GM19043 (cell line): Measurements from ENCODE around the gene CDC42BPA.

ENCODE experiments used
- ATAC-seq: cut with Tn5 transposase; IDR thresholded peaks from one replicate; pipeline ENCODE4 v1.9.1; 2021; ENCODE audit warnings: low read depth; ENCODE audit not compliant: unreplicated experiment

The CDC42BPA gene

DNA sequence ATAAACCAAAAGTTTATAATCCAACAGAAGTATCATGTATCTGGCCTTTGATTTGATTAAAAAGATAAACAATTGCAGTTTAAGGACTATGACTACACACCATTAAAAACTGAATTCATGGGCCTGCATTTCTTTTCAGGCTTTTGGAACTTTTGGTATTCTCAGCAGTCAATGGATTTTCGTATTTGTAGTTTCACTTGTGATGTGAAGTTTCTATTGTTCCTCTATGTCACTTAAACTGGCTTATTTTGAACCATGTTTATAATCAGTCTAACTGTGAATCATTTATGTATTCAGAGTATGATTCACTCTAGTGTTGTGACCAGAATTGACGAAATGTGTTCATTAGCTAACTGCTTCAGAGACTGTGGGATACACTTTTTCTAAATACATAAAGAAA lies 245.3 kb downstream of the CDC42BPA start:
- ATAC-seq = no peak

DNA sequence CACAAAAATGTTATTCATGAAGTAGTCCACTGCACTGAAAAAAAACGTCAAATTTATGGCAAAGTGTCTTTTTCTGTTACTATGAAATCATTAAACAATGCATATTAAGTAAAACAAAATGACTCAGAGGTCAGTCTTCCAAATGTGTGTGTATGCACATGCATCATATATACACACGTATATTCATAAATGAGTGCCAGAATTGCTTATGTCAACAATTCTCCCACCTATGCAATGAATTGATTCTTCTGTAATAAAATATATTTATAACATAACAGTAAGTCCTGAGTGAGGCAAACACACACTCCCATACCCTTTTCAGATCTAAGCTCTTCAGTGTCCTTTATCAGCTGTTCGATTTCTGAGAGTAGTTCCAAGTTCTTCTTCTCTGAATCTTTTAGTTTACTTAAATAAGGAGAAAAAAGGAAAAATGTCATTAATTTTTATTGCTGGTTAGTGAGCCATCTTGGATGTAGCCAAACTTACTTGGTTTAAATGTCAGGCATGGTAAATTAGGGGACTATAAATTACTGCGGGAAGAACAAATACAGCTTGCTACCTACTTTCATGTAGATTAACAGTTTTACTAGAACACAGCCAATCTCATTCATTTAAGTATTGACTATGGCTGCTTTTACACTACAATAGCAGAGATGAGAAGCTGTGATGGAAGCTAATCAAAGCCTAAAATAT lies 246.3 kb downstream of the CDC42BPA start:
- ATAC-seq = no peak

DNA sequence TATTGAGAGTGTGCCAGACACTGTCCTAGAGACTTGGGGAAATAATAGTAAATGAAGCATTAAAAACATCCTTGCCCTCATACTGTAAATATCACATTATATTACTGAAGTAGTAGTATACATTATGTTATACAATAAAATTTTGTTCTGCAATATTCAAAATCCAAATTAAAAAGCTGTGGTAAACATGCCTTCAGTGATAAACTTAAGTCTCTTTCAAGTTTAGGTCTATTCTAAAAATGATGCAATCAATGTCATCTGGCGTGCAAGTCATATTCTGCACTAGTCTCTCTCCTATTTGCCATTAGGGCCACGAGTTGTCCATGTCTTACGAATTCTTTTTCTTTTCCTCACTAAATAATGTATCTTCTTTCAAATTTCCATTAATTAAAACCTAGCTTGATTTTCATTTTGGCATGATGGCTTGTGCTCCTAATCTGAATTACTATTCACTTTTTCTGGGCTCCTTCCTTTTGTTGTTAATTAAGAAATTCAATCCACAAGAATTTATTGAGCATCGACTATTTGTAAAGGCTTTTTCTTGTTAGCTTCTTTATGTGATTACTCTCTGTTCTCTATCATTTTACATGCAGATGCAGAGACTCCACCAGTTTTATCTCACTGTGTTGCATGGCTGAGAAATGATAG lies 247.5 kb downstream of the CDC42BPA start:
- no peak for ATAC-seq

DNA sequence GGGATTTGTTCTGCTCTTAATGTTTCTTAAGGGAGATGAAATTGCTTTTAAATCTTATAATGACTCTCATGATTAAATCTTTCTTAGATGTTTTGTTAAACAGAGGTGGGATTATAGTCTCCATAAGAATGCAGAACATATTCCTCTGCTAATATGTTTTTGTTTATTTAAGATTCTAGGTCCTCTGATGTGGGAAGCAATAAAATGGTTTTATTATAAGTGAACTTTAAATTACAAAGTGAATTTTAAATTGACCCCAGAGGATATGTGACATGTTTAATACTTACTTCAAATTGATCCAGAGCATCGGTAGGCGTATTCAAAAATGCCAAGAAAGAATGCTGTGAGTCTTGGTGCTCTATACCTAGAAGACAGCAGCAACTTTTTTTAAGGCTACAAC lies 248.8 kb downstream of the CDC42BPA start:
- no peak for ATAC-seq

DNA sequence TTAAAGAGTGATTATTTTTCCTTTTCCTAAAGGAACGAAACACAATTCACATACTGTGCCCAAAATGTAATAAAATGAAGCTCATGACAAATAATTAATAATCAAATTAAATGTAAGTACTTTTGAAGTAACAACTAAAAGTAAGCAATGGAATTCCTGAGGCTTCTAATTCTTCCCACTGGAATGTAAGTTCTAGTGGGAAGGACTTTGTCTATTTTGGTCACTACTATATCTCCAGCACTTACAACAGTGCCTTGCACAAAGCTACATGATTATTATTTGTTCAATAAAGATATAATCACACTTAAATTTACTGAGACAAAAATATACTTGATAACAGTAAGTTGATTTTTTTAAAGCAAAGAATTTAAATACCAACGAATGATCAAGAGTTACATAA lies 249.4 kb downstream of the CDC42BPA start:
- ATAC-seq = no peak

DNA sequence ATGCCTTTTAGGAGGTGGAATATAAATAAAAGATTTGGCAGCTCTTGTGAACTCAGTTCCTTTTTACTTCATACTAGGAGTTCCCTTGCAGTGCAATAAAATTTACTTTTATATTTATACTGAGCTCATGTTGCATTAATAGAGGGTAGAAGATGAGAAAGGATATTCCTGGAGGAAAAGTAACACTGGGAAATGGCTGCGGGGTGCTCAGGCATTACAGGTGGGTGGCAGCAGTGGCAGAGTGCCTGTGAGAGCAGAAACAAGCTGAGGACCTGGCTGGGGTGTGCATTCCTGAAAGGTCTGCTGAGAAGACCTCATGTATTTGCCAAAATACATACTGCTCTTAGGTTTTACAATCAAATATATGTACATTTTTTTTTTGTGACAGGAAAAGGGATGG lies 251.3 kb downstream of the CDC42BPA start:
- no peak for ATAC-seq

DNA sequence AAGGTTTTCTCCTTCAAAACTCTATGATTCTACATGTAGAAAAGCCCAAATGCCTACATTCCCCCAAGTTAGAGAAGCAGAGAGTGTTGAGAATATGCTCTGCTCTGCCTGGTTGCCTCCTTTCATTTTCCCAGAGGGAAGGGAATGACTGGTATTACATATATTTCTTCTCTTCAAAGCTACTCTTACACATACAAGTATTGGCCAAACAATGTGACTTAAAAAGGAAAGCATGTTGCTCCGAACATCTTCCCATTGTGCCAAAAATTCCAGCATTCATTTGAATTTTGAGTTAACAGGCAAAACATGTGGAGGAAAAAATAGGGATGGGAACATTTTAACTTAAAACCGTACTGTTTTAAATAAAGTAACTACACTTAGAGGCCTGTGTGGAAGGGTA lies 253.0 kb downstream of the CDC42BPA start:
- ATAC-seq = no peak

DNA sequence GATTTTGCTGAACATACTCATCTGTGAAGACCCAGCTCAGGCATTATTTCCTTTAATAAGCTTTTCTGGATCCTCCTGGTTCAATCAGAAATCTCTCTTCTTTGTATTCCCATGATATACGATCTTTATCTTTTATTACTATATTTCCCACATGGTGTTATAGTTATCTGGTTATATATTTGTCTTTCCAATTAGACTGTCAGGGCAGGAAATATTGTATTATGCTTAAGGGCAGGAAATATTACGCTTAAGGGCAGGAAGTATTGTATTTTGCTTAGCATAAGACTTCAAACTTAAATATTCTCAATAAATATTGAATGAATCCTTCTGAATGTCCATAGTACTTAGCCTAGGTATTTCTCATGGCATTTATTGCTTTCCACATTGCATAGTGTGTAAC lies 256.0 kb downstream of the CDC42BPA start:
- ATAC-seq = no peak

DNA sequence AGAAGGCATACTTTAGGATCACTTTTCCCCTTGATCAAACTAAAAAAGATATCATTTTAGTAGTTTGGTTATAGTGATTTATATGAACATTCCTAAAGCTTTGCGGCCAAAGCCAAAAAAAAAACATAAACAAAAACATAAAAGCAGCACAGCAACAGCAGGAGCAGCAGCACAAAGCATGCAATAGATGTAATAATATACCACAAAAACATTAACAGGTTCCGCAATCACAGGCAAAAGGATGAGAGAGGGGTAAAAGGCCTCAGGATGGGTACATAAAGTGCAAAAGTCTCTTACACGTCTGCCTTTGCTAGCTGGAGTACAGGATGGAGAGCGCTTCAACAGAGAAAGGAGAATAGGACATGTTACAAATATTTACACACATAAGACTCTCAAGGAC lies 259.2 kb downstream of the CDC42BPA start:
- ATAC-seq = no peak

DNA sequence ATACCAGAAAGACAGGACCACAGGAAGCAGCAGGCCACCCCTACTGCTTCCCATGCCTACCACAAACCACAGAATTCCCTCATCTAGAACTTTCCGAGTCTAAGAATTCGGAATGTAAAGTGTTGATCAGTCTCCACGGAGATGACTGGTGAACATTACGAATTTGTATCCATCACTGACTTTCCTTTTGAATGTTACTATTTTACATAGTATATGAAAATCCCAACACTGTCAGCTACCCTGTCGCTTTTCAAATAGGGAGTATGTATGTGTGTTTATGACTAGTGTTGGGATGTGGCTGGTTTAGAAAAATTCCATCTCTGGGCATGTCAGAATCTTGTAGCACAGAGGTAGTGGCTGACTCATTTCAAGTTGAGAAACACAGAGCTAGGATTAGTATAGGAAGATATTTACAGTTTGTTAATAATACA lies 260.0 kb downstream of the CDC42BPA start:
- no peak for ATAC-seq

DNA sequence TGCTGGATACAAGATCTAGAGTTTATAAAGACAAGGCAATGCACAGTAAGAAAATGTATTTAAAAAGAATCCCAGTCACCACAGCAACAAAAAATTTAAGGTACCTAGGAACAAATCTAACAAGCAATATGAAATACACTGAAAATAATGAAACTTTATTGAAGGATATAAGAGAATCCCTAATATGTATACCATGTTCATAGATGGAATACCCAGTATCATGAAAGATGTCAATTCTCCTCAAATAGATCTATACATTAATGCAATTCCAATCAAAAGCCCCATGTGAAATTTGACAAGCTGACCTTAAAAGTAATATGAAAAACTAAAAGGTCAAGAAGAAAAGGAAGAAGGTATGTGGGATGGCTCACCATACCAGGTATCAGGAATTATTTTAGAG lies 269.0 kb downstream of the CDC42BPA start:
- no peak for ATAC-seq

DNA sequence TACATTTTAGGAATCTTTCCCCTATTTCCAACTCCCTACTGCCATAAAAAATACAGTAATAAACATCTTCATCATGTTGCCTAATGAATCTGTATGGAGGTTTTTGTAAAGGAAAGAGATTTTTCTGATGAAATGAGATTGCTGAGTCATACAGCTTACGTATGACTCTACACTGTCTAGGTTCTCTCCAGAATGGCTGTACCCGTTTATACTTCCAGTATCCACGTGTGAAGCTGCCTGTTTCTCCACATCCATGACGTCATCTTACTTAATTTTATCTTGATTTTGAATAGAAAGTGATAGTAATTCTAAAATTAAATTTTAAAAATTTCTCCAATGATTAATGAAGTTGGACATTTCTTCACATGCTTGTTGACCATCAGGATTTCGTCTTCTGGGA lies 274.5 kb downstream of the CDC42BPA start:
- ATAC-seq = no peak

DNA sequence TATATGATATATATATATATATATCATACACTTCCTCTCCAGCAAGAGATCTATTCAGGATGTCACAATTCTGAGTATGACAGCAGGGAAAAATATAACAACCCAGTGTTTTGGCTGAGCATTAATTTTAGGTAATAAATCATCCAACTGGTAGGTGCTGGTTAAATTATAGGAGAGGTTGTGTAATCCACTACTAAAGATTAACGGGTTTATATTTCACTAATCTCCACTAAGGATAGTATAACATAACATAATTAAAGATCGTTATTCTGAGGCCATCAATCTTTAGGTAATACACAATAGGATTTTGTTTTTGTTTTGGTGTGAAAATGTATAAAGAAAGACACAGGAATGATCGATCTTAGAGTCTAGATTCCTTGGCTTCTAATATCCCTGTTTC lies 276.0 kb downstream of the CDC42BPA start:
- ATAC-seq = no peak

DNA sequence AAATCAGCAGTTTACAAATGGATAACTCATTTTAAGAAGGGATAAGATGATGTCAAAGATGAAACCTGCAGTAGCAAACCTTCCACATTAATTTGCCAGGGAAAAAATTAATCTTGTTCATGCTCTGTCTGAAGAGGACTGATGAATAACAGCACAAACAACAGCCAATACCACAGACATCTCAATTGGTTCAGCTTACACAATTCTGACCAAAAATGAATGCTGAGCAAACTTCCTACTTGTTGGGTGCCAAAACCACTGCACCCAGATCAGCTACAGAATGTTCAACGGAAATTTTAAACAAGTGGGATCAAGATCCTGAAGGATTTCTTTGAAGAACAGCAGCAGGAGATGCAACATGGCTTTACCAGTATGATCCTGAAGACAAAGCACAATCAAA lies 279.9 kb downstream of the CDC42BPA start:
- no peak for ATAC-seq

DNA sequence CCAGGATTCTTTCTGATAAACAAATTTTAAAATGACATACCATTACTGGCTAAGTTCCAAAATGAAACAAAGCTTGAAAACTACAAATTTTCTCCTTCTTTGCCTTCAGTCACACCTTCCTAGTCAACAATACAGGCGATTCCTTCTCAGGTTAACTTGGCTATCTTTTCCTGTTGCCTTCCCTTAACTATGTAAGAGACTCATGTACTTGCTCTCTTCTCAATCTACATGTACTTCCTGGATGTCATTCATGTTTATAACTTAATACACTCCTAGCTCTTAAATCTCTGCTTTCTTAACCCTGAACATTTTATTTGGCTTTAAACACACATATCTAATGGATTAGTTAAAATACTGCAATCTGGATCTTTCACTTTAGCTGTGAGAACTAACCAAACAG lies 281.2 kb downstream of the CDC42BPA start:
- no peak for ATAC-seq

DNA sequence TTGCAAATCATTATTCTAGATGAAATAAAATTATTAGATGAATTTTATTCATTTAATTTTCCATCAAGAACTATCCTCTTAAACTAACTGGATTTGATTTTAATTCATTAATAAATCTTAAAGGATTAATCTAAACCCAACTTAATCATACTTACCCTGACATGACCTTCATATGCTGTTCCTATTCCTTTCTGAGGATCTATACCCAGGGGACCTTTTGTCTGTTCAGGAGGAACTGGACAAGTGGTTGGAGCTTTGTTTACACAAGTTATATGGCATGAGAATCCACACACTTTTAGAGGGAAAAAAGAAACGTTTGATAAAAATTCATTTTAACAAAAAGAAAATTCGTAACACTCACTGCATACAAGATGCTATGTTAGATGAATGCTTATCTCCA lies 283.0 kb downstream of the CDC42BPA start:
- ATAC-seq = no peak

DNA sequence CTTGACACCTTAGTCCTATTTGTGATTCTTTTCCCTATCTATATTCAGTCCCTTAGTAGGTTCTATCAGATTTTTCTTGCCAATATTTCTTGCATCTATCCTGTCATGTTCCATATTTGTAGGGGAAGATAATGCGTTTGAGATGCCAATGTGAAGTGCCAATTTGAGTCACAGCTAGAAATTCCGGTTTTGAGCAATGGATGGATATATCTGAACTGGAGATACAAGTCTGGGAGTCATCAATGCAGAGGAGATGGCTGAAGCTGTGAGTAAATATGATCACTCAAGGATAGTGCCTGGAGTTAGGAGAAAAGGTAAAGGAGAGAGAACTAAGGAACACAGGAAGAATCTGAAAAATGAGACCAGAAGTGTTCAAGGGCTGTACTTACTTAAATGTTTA lies 284.4 kb downstream of the CDC42BPA start:
- ATAC-seq = no peak

DNA sequence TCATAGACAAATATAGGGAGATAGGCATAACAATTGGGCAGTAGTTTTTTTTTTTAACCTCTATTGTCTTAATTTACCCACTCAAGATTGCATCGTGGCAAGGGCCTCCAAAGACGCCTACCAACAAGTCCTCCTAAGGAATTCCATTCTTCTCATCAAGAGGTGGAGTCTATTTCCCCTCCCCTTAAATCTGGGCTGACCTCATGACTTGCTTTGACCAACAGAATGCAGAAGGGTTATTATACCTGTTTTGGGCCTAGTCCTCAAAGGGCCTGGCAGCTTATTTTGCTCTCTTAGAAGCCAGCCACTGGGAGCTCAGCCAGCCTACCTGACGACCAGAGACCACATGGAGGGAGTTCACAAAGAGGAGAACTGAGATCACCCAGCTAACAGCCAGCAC lies 285.9 kb downstream of the CDC42BPA start:
- ATAC-seq = no peak

DNA sequence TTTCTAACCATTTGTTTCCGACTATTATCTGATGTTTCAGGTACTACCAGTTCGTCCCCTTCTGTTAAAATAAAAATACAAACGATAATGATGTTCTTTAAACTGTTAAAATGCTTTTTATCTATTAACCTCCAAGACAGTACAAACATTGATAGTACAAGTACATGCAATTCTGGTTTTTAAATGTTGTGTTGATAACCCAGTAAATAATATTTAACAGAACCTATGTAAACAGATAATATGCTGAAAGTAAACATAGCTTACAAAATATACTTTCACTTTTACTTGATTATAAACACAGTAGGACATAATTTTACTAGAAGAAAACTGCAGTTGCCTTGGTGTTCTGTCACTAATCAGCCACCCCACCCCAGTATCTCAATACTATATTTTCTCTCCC lies 301.3 kb downstream of the CDC42BPA start:
- no peak for ATAC-seq

DNA sequence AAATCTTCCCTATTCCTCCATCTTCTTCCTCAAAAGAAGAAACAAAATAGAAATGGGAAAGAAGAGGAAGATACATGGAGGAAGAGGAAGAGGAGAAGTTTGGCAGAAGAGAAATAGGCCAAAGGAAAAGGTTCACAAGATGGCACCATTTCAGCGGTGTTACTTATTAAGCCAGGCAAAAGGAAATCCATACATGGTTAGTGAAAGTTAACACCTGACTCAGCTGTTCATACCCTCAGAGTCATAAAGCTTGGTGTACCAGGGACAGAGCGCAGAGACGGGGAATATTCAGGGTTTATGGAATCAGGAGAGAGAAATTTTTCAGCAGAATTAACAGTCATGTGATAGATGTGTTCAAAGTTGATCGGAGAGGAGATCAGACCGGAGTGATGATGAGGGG lies 307.6 kb downstream of the CDC42BPA start:
- ATAC-seq = no peak

DNA sequence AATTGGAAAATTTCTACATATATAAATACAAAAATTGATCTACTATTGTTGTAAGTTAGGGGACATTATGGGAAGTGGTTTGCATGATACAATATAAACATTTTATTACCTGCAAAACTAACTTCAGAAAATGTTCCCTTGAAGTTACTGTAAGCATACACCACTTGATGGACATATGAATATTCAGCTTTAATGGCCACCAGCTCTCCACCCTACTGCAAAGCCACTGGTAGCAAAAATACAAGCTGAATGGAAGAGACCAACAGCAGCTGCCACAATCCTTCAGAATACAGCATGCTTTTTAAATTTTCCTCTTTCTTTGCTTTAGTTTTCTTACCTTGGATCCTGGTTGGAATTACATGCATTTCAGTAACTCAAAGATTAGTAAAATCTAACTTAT lies 308.4 kb downstream of the CDC42BPA start:
- ATAC-seq = no peak

DNA sequence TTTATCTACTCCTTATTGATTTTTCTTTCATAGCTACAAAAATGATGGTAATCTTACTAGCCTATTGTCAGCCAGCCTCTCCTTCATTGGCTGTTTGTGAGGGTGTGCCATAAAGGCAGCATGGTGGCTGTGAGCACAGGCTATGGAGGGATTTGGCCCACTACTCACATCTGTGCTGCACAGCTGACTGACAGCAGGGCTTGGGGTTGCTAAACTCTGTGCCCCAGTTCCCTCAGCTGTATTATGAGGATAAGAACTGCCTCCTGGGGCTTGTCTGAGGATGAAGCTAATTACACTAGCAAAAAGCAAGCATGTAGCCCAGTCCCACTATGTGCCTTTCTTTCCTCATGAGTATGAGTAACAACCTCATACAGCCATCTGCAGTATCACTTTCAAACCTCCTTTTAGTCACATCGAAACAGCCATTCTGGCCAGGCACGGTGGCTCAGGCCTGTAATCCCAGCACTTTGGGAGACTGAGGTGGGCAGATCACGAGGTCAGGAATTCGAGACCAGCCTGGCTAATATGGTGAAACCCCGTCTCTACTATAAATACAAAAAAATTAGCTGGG lies 312.0 kb downstream of the CDC42BPA start:
- ATAC-seq = no peak
